Thoracic aorta (tissue), 2 donors: Measurements from ENCODE around the gene DUS4L. TPM values are rescaled to one million over a fixed set of nuclear protein-coding genes. Genes with fewer than 3 reads are reported as not detected.

ENCODE experiments used
- ATAC-seq: fragments of 150-250 bp; one replicate; pipeline ENCODE4 v1.8.0; 2017; ENCODE audit warnings: low read depth; ENCODE audit not compliant: insufficient number of reproducible peaks, low FRiP score
- DNase-seq: peaks from one replicate; pipeline ENCODE4 v3.0.0-alpha.2; 2020; ENCODE audit warnings: low spot score
- H3K27ac ChIP-seq, 2 donors: fragments of 200-600 bp; sonication (generic); 1 replicate in 1 of 2; 2 replicates in 1 of 2; pipeline ENCODE4 v1.5.1; 2016; ENCODE audit warnings: mild to moderate bottlenecking in 2 of 2, moderate library complexity in 2 of 2
- H3K27me3 ChIP-seq: fragments of 200-600 bp; sonication (generic); replicated peaks from 2 replicates; pipeline ENCODE4 v1.6.0; 2016; ENCODE audit warnings: mild to moderate bottlenecking; ENCODE audit not compliant: insufficient read depth
- H3K36me3 ChIP-seq: fragments of 200-600 bp; sonication (generic); one replicate; pipeline ENCODE4 v1.5.1; 2016
- H3K4me1 ChIP-seq, 2 donors: fragments of 200-600 bp; sonication (generic); 1 replicate in 1 of 2; 2 replicates in 1 of 2; pipeline versions ENCODE4 v1.5.1 to v1.6.0; 2016; ENCODE audit warnings: low read depth in 2 of 2, mild to moderate bottlenecking in 1 of 2; ENCODE audit not compliant: control insufficient read depth in 1 of 2
- H3K4me3 ChIP-seq: fragments of 200-600 bp; sonication (generic); 2 replicates; pipeline ENCODE4 v1.5.1; 2016; ENCODE audit warnings: mild to moderate bottlenecking
- H3K9me3 ChIP-seq: fragments of 200-600 bp; sonication (generic); 2 replicates; pipeline ENCODE4 v1.5.1; 2016
- CTCF ChIP-seq: fragments of 200-600 bp; sonication (generic); IDR thresholded peaks from one replicate; pipeline ENCODE4 v1.5.1; 2019; ENCODE audit warnings: antibody characterized with exemption
- total RNA-seq, 2 donors: library from RNA; depleted of rRNA; stranded (reverse); fragments of >200 nt; gene quantifications; one replicate each; pipeline versions ENCODE4 v1.1.0 to v1.2.3, GENCODE V29; 2016

Gene DUS4L
- total RNA-seq, 2 donors from 2014 or later = 4.7 to 10.3 TPM

GRCh38 chr7:107544848-107545591 lies 18.8 kb upstream of the DUS4L start:
- H3K9me3 ChIP-seq = peaks cover 7% of the 10 kb centered on the region
- no peak for TF ChIP-seq CTCF
- peaks cover 9% of the 10 kb centered on the region for H3K36me3 ChIP-seq
- DNase-seq (no peak), ATAC-seq (no peak)
- no peak overlapping the region for H3K4me3 ChIP-seq
- no peaks in the 10 kb centered on the region for H3K27me3 ChIP-seq
- no peaks in the 10 kb centered on the region for H3K4me1 ChIP-seq
- H3K27ac ChIP-seq = no peak overlapping the region

GRCh38 chr7:107551936-107552335 lies 11.8 kb upstream of the DUS4L start:
- H3K9me3 ChIP-seq = no peaks in the 10 kb centered on the region
- no peak overlapping the region for H3K4me3 ChIP-seq
- ATAC-seq = no peak
- no peaks in the 10 kb centered on the region for H3K27me3 ChIP-seq
- H3K27ac ChIP-seq = no peak overlapping the region
- no peaks in the 10 kb centered on the region for H3K4me1 ChIP-seq
- no peak for DNase-seq
- peaks cover 8% of the 10 kb centered on the region for H3K36me3 ChIP-seq
- no peak for TF ChIP-seq CTCF

GRCh38 chr7:107555893-107556292 lies 7.9 kb upstream of the DUS4L start:
- Histone ChIP-seq H3K9me3 (no peaks in the 10 kb centered on the region), H3K27ac (no peak overlapping the region), H3K27me3 (no peaks in the 10 kb centered on the region), H3K4me3 (no peak overlapping the region), H3K4me1 (peaks cover 3 to 18% of the 10 kb centered on the region in 2 donors), H3K36me3 (peaks cover 8% of the 10 kb centered on the region)
- ATAC-seq = no peak
- no peak for TF ChIP-seq CTCF
- no peak for DNase-seq

- peaks cover 6% of the 10 kb centered on the region for H3K36me3 ChIP-seq
- ATAC-seq (no peak), DNase-seq (no peak)
- peak overlapping the region; percentile 10 to 28 for H3K27ac ChIP-seq
- TF ChIP-seq CTCF = no peak
- H3K4me3 ChIP-seq = no peak overlapping the region
- H3K27me3 ChIP-seq = no peaks in the 10 kb centered on the region
- no peaks in the 10 kb centered on the region for H3K9me3 ChIP-seq
- H3K4me1 ChIP-seq = peaks cover 20 to 43% of the 10 kb centered on the region in 2 donors
Observed at GRCh38 chr7:107559864-107560263, 3.9 kb upstream of the DUS4L start.

GRCh38 chr7:107560898-107561516 lies 2.8 kb upstream of the DUS4L start:
- TF ChIP-seq CTCF = no peak
- Histone ChIP-seq H3K27ac (peak overlapping the region in 1 of 2 donors; percentile 19), H3K36me3 (peaks cover 6% of the 10 kb centered on the region)

More at GRCh38 chr7:107560898-107561516, 2.8 kb upstream of the DUS4L start:
- DNase-seq (no peak), ATAC-seq (no peak)
- H3K9me3 ChIP-seq = no peaks in the 10 kb centered on the region
- no peaks in the 10 kb centered on the region for H3K27me3 ChIP-seq
- H3K4me3 ChIP-seq = no peak overlapping the region
- H3K4me1 ChIP-seq = peaks cover 20 to 51% of the 10 kb centered on the region in 2 donors
